Neuronal stem cell (in vitro differentiated cells): ENCODE measurements around the gene CFL1.
"Not testable (repeated sequence)": the region's sequence is repeated elsewhere in the genome, so short reads cannot be mapped to it uniquely, and the experiment has no call there.

ENCODE experiments used
- DNase-seq: peaks from one replicate; pipeline ENCODE4 v3.0.0-alpha.2; 2013; ENCODE audit warnings: low spot score
- H2AFZ ChIP-seq: one replicate; pipeline ENCODE4 v1.6.1; 2013; ENCODE audit warnings: mild to moderate bottlenecking, low read length, inconsistent platforms
- H2AK5ac ChIP-seq: 2 replicates; pipeline ENCODE4 v1.6.1; 2013; ENCODE audit warnings: low read depth, mild to moderate bottlenecking, inconsistent platforms, low read length, moderate library complexity, mixed read lengths
- H2BK120ac ChIP-seq: 2 replicates; pipeline ENCODE4 v1.6.1; 2013; ENCODE audit warnings: low read depth, mild to moderate bottlenecking, inconsistent platforms, low read length, moderate library complexity, mixed read lengths
- H2BK12ac ChIP-seq: one replicate; pipeline ENCODE4 v1.6.1; 2013; ENCODE audit warnings: low read length, inconsistent platforms
- H2BK15ac ChIP-seq: 2 replicates; pipeline ENCODE4 v1.6.1; 2013; ENCODE audit warnings: mild to moderate bottlenecking, low read length, inconsistent platforms, mixed read lengths
- H2BK5ac ChIP-seq: one replicate; pipeline ENCODE4 v1.6.1; 2013; ENCODE audit warnings: inconsistent platforms, mild to moderate bottlenecking, low read length, moderate library complexity
- H3K14ac ChIP-seq: one replicate; pipeline ENCODE4 v1.6.1; 2013; ENCODE audit warnings: low read length, inconsistent platforms
- H3K18ac ChIP-seq: 2 replicates; pipeline ENCODE4 v1.6.1; 2013; ENCODE audit warnings: low read length, inconsistent platforms
- H3K23ac ChIP-seq: 2 replicates; pipeline ENCODE4 v1.6.1; 2013; ENCODE audit warnings: low read depth, mild to moderate bottlenecking, mixed read lengths, low read length, inconsistent platforms; ENCODE audit not compliant: poor library complexity
- H3K27ac ChIP-seq: replicated peaks from 3 replicates; pipeline ENCODE4 v1.5.1; 2013; ENCODE audit warnings: low read length, inconsistent platforms
- H3K27me3 ChIP-seq, 3 experiments: 2 replicates each; pipeline ENCODE4 v1.6.1; 2013; ENCODE audit warnings: low read length in 3 of 3, mild to moderate bottlenecking in 2 of 3, inconsistent platforms in 1 of 3, low read depth in 1 of 3, mixed read lengths in 1 of 3, moderate library complexity in 1 of 3; ENCODE audit not compliant: control insufficient read depth in 3 of 3, insufficient read depth in 3 of 3
- H3K36me3 ChIP-seq, 2 donors: replicated peaks in 1 of 2; 2 replicates each; pipeline ENCODE4 v1.6.1; 2013; ENCODE audit warnings: low read length in 2 of 2; ENCODE audit not compliant: control insufficient read depth in 2 of 2, insufficient read depth in 2 of 2
- H3K4ac ChIP-seq: 2 replicates; pipeline ENCODE4 v1.6.1; 2013; ENCODE audit warnings: inconsistent platforms, mild to moderate bottlenecking, low read length, moderate library complexity
- H3K4me1 ChIP-seq, 2 donors: 1 replicate in 1 of 2; 2 replicates in 1 of 2; pipeline ENCODE4 v1.6.1; 2013; ENCODE audit warnings: low read length in 2 of 2, low read depth in 1 of 2; ENCODE audit not compliant: control insufficient read depth in 2 of 2, insufficient read depth in 1 of 2
- H3K4me2 ChIP-seq: one replicate; pipeline ENCODE4 v1.6.1; 2013; ENCODE audit warnings: mild to moderate bottlenecking, low read length, inconsistent platforms; ENCODE audit not compliant: insufficient read depth, poor library complexity, severe bottlenecking
- H3K4me3 ChIP-seq, 2 donors: 2 replicates each; pipeline ENCODE4 v1.5.1; 2013; ENCODE audit warnings: low read length in 2 of 2, mild to moderate bottlenecking in 2 of 2, inconsistent platforms in 1 of 2, moderate library complexity in 1 of 2
- H3K79me1 ChIP-seq: one replicate; pipeline ENCODE4 v1.6.1; 2013; ENCODE audit warnings: low read depth, mild to moderate bottlenecking, inconsistent platforms, low read length, moderate library complexity
- H3K9ac ChIP-seq: one replicate; pipeline ENCODE4 v1.6.1; 2013; ENCODE audit warnings: mild to moderate bottlenecking, low read depth, low read length, inconsistent platforms; ENCODE audit not compliant: poor library complexity
- H3K9me3 ChIP-seq, 2 donors: replicated peaks in 1 of 2; 2 replicates each; pipeline versions ENCODE3 to v1.6.1; 2013; ENCODE audit warnings: low read length in 2 of 2, mild to moderate bottlenecking in 2 of 2, inconsistent platforms in 1 of 2, low read depth in 1 of 2, mixed read lengths in 1 of 2, moderate library complexity in 1 of 2; ENCODE audit not compliant: control insufficient read depth in 2 of 2, insufficient read depth in 1 of 2
- H4K8ac ChIP-seq: one replicate; pipeline ENCODE4 v1.6.1; 2013; ENCODE audit warnings: low read depth, mild to moderate bottlenecking, inconsistent platforms, low read length, moderate library complexity
- H4K91ac ChIP-seq: one replicate; pipeline ENCODE4 v1.6.1; 2013; ENCODE audit warnings: low read length, low read depth, mild to moderate bottlenecking, inconsistent platforms; ENCODE audit not compliant: poor library complexity
- WGBS, 2 donors: extraction: QIAGEN DNeasy Blood & Tissue Kit; methylation state at CpG; one replicate each; pipeline ENCODE4 v1.1.7; 2013; ENCODE audit warnings: missing lambda C conversion rate in 2 of 2, mixed read lengths in 1 of 2; ENCODE audit not compliant: insufficient read length in 2 of 2, insufficient replicate concordance in 1 of 2; ENCODE audit errors: extremely low coverage in 2 of 2; 5-methylcytosine and 5-hydroxymethylcytosine counted together

CFL1 gene

GRCh38 chr11:65834202-65834601, 23.8 kb downstream of the CFL1 start:
- H4K91ac ChIP-seq: peak overlapping the region; percentile 49
- no peak overlapping the region for H3K18ac ChIP-seq
- H3K9me3 ChIP-seq: peaks cover 0 to 3% of the 10 kb centered on the region in 2 donors
- H3K27ac ChIP-seq: no peak overlapping the region
- H4K8ac ChIP-seq: peak overlapping the region; percentile 45
- H3K4ac ChIP-seq: no peak overlapping the region
- H2BK12ac ChIP-seq: peak overlapping the region; percentile 66
- no CpG with 5 or more reads among the region's 6 CpGs for WGBS, 2 donors
- peaks cover 5% of the 10 kb centered on the region for H3K79me1 ChIP-seq
- peak overlapping the region; percentile 85 for H3K9ac ChIP-seq
- peaks cover 0 to 6% (median 2%) of the 10 kb centered on the region in 3 experiments for H3K27me3 ChIP-seq
- peak overlapping the region; percentile 52 to 78 for H3K4me3 ChIP-seq
- H3K4me2 ChIP-seq: peak overlapping the region; percentile 63
- H2AK5ac ChIP-seq: no peak overlapping the region
- peaks cover 5 to 14% of the 10 kb centered on the region in 2 donors for H3K4me1 ChIP-seq
- no peak overlapping the region for H2BK5ac ChIP-seq
- H3K14ac ChIP-seq: no peak overlapping the region
- no peaks in the 10 kb centered on the region for H3K36me3 ChIP-seq
- no peak overlapping the region for H2BK15ac ChIP-seq
- H3K23ac ChIP-seq: peak overlapping the region; percentile 9
- peak overlapping the region; percentile 88 for H2AFZ ChIP-seq
- no peak overlapping the region for H2BK120ac ChIP-seq
- no peak for DNase-seq

GRCh38 chr11:65833297-65834030, 24.5 kb downstream of the CFL1 start, which contains the start of gene SNX32:
Gene SNX32, plus strand, starts transcription at chr11:65833963. Its CDS starts 103 bp downstream, at chr11:65834066.
- Histone ChIP-seq H3K18ac (peak within 1 kb of the TSS; percentile 97), H3K4me3 (peak within 1 kb of the TSS; percentile 52 to 80), H2BK15ac (peak within 1 kb of the TSS; percentile 12), H2BK5ac (no peak within 1 kb of the TSS), H2BK12ac (peak within 1 kb of the TSS; percentile 66), H2AK5ac (no peak within 1 kb of the TSS), H3K27ac (no peak within 1 kb of the TSS), H3K9me3 (peaks cover 0 to 3% of the 10 kb centered on the region in 2 donors), H3K79me1 (peaks cover 5% of the 10 kb centered on the region), H3K4me2 (peak within 1 kb of the TSS; percentile 83), H3K27me3 (peaks cover 0 to 6% (median 2%) of the 10 kb centered on the region in 3 experiments), H2AFZ (peak within 1 kb of the TSS; percentile 88), H3K36me3 (no peaks in the 10 kb centered on the region), H3K14ac (no peak within 1 kb of the TSS), H3K4ac (no peak within 1 kb of the TSS), H2BK120ac (no peak within 1 kb of the TSS), H3K23ac (peak within 1 kb of the TSS; percentile 45), H4K8ac (peak within 1 kb of the TSS; percentile 45), H3K9ac (peak within 1 kb of the TSS; percentile 85), H4K91ac (peak within 1 kb of the TSS; percentile 49), H3K4me1 (peaks cover 5 to 14% of the 10 kb centered on the region in 2 donors)
- no CpG with 5 or more reads among the region's 63 CpGs for WGBS, 2 donors
- DNase-seq: peak; percentile 93

- not testable (repeated sequence) for H3K4me3 ChIP-seq, H3K9me3 ChIP-seq, H3K4ac ChIP-seq, H3K79me1 ChIP-seq, H2AFZ ChIP-seq, H2BK12ac ChIP-seq, H3K27ac ChIP-seq, H3K36me3 ChIP-seq, H4K91ac ChIP-seq, H2BK120ac ChIP-seq, H3K4me2 ChIP-seq, H3K14ac ChIP-seq, H4K8ac ChIP-seq, H2AK5ac ChIP-seq, H2BK15ac ChIP-seq, DNase-seq, H3K9ac ChIP-seq, H3K23ac ChIP-seq, H2BK5ac ChIP-seq, H3K18ac ChIP-seq, H3K27me3 ChIP-seq
- peaks cover 5 to 14% of the 10 kb centered on the region in 2 donors for H3K4me1 ChIP-seq
Measured at GRCh38 chr11:65832231-65832630, 25.7 kb downstream of the CFL1 start.

GRCh38 chr11:65829459-65829858, 28.5 kb downstream of the CFL1 start:
- Histone ChIP-seq H2BK120ac (no peak overlapping the region), H2BK15ac (no peak overlapping the region), H2AK5ac (no peak overlapping the region), H2AFZ (no peak overlapping the region), H3K4ac (no peak overlapping the region), H3K14ac (no peak overlapping the region), H3K4me1 (peaks cover 5 to 9% of the 10 kb centered on the region in 2 donors), H4K8ac (no peak overlapping the region), H3K9me3 (no peaks in the 10 kb centered on the region), H3K27ac (no peak overlapping the region), H3K4me3 (no peak overlapping the region), H3K9ac (no peak overlapping the region), H3K36me3 (no peaks in the 10 kb centered on the region), H3K4me2 (no peak overlapping the region), H3K23ac (no peak overlapping the region), H2BK12ac (no peak overlapping the region), H3K79me1 (peaks cover 5% of the 10 kb centered on the region), H3K27me3 (peaks cover 0 to 9% (median 0%) of the 10 kb centered on the region in 3 experiments), H4K91ac (no peak overlapping the region), H2BK5ac (no peak overlapping the region), H3K18ac (no peak overlapping the region)
- no CpG with 5 or more reads among the region's 4 CpGs for WGBS, 2 donors
- DNase-seq: no peak
